GM18873 (cell line): ENCODE data around the gene LMBRD1.
A peak's percentile ranks its signal among the peaks of the same experiment; 100 is the strongest.
"Not testable (repeated sequence)": the region's sequence is repeated elsewhere in the genome, so short reads cannot be mapped to it uniquely, and the experiment has no call there.

Experiments used
- ATAC-seq: cut with Tn5 transposase; IDR thresholded peaks from one replicate; pipeline ENCODE4 v1.9.1; 2021; ENCODE audit warnings: mild to moderate bottlenecking, moderate library complexity, moderate number of reproducible peaks; ENCODE audit not compliant: unreplicated experiment, low FRiP score

Gene LMBRD1

DNA sequence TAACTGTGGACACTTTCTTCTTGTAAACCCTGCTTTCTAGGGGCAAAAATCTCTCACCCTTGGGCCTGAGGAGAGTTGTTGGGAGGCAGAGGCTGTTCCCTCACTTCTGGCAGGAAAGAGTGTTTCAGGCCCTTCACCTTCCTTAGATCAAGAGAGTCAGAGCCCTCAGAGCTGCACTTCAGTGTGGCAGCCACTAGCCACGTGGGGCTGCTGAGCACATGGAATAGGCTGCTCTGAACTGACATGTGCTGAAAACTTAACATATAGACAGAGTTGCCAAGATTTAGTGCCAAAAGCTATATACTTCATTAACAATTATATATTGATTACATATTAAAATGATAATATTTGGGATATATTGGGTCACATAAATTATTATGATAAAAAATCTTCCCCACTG is 4.4 kb upstream of the LMBRD1 start:
- ATAC-seq: no peak

DNA sequence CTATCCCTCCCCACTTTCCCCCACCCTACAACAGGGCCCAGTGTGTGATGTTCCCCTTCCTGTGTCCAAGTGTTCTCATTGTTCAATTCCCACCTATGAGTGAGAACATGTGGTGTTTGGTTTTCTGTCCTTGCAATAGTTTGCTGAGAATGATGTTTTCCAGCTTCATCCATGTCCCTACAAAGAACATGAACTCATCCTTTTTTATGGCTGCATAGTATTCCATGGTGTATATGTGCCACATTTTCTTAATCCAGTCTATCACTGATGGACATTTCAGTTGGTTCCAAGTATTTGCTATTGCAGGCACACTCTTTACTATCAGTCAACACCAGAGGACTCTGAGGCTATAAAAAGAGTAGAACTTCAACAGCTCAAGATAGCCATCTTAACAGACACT is 2.0 kb upstream of the LMBRD1 start:
- not testable (repeated sequence) for ATAC-seq

GRCh38 chr6:69796073-69796641 is 653 bp downstream of the LMBRD1 start:
- ATAC-seq: no peak

DNA sequence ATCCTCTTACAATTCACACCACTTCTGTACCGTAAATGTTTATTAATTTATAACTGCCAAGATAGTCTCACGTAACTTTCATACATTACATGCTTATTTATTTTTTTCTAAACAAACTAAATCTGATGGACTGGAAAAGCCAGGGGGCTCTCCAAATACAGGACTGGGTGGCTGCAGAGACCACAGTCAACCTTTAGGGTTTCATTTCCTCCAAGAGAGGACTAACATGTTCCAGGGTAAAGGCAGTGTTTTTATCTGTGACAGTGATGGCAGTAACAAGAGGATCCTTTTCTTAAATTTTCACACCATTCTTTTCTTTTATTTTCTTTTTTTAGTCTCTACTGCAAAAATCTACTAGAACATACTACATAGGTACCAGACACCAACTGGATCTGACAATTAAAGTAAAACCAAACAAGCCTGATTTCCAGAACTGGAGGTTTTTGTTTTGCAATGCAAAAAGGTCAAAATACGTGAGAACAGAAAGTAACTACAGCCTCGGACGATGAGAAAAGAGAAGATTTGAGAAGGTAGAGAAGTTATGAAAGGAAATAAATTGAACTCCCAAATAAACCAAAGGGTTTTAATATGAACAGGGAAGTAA is 1.2 kb downstream of the LMBRD1 start:
- peak; percentile 41 for ATAC-seq

DNA sequence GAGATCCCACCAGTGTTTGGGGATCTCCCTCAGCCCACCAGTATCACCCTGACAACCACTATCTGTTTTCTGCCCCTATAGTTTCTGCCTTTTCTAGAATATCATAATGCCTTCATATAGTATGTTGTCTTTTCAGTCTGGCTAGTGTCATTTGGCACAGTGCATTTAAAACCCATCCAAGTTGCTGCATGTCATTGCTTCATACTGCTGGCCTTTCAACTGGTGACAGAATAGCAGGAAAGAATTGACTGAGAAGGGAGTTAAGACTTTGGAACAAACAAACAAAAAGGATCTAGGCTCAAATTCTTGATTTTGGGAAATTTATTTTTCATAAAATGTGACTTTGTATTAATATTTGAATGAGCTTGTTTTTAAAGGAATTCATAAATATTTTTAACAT is 4.5 kb downstream of the LMBRD1 start:
- no peak for ATAC-seq

DNA sequence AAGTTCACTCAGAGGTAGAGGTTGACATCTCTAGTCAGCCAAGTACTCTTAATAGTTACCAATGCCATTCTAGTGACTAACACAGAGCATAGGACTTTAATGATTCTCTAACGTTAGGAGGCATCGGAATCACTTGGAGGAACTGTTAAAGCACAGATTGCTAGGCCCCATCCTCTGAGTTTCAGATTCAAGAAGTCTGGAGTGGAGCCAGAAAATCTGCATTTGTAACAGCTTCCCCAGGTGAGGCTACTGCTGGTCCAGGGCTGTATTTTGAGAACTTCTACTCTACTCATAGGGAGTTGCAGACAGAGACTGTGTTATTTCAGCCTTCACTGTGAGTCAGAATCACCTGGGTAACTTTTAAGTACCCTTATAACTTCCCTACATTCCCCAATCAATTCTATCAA is 5.7 kb downstream of the LMBRD1 start:
- ATAC-seq: no peak

DNA sequence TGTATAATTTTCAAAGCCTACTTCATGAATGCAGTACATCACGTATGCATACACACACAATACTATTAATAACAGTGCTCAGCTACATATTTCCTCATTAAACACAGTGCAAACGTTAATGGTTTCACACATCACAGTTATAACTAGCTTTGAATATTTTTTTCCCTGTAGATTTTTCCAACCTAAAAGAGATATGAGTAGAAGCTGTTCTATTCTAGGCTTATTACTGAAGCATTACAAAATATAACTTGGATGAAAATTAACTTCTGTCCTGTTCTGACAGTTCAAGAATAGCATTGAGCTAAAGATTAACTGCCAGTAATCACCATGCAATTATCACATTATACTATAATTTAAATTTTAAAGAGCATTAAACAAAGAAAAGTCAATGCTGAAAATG is 6.2 kb downstream of the LMBRD1 start:
- no peak for ATAC-seq

GRCh38 chr6:69789578-69789977 is 7.2 kb downstream of the LMBRD1 start:
- ATAC-seq: peak; percentile 39

DNA sequence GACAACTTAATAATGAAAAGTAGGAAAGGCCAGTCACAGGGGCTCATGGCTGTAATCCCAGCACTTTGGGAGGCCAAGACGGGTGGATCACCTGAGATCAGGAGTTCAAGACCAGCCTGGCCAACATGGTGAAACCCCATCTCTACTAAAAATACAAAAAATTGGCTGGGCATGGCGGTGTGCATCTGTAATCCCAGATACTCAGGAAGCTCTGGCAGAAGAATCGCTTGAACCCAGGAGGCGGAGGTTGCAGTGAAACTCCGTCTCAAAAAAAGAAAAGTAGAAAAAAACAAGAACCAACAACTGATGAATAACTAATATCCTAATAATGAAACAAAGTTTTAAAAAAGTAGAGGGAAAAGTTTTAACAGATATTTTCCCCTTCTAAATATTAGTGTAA is 9.4 kb downstream of the LMBRD1 start:
- ATAC-seq: not testable (repeated sequence)

DNA sequence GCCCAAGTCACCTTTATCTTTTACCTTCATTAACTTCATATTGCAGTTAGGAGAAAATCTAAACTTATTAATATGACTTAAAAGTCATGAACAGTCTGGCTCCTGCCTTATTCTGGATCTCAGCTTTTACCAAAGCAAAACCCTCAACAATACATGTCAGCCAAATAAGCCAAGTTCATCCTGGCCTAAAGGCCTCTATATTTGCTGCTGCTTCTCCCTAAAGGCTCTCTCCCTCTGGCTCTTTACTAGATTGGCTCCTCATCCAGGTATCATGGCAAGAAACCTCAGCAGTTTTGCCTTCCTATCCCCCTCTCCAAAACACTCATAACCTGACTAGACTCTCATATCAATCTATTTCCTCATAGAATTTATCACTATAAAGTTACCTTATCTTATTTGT is 11.1 kb downstream of the LMBRD1 start:
- no peak for ATAC-seq

DNA sequence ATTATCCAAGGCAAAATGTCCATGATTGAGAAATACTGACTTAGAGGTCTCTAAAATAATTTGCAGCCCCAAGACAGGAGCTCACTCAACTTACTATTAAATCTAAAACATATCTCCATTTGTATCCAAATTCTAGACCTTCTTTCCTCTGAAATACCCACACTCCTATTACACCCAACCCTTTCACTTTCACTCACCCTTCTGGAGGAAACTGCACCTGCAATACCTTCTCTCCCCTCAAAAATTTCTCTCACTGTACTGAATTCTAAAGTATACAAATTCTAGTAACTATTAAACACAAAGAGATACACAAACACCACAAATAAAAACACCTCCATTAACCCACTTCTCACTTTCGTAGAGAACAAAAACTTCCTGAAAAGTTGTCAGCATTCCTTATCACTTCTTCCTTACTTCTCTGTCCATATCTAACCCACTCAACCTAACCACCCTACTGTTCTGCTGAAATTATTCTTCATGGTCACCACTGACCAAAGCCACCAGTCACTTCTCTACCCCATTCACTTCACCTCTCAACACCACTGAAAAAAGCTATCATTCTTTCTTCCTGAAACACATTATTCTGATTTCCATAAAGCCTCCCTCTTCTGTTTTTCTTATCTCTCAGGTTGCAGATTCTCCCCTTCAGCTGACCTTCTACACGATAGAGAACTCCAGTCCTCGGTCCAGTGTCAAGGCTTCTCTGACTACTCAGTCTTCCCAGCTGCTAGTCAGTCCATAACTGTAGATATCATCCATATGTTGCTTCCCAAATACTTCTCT is 12.0 kb downstream of the LMBRD1 start:
- ATAC-seq: peak; percentile 60

GRCh38 chr6:69783108-69783507 is 13.7 kb downstream of the LMBRD1 start:
- ATAC-seq: no peak

DNA sequence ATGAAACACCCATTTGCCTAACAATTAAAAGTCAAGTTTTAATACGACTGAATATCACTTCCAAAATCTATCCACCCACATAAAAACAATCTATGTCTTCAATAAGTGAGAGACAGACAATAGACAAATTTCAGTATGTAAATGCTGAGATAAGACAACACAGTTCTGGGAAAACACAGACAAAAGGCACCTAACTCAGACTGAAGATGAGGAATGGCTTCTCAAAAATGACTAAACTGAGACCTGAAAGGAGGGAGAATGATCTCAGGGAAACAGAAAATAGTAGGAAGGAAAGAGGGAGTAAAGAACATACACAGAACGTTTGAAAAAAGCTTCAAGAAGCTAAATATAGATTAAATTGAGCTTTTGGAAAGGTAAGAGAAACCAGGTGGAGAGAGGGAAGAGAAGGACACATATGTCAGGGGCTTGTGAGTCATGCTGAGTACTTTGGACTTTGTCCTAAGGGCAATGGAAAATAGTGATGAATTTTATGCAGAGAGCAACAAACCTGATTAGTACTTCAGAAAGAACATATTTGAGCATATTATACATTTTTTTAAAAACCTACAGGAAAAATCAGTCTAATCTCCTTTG is 16.1 kb downstream of the LMBRD1 start:
- no peak for ATAC-seq

- ATAC-seq: no peak
These were observed 20.9 kb downstream of the LMBRD1 start for GRCh38 chr6:69775941-69776340.

GRCh38 chr6:69775585-69775849 is 21.3 kb downstream of the LMBRD1 start:
- no peak for ATAC-seq

GRCh38 chr6:69774740-69775584 is 21.8 kb downstream of the LMBRD1 start:
- ATAC-seq: no peak

DNA sequence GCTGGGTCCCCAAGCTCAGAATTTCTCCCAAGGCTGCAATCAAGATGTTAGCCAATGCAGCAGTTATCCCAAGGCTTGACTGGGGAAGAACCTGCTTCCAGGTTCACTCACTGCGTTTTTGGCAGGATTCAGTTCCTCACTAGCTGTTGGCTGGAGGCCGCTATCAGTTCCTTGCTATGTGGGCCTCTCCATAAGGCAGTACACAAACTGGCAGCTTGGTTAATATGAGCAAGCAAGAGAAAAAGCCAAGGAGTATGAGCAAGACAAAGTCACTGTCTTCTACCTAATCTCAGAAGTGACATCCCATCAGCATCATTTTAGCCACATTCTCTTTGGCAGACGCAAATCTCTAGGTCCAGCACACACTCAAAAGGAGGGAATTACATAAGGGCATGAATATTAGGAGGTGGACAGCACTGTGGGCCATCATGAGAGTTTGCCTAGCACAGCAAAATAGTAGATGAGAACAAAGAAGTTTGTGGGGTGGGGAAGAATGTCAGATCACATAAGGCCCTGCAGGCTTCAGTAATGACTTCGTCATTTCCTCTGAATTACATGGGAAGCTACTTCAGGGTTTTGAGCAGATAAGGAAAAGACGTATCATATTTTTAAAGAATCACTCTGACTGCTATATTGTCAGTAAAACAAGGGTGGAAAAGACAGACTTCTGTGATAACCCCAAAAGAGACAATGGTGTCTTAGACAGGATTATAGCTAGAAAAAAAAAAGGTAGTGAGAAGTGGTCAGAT is 25.5 kb downstream of the LMBRD1 start:
- no peak for ATAC-seq

DNA sequence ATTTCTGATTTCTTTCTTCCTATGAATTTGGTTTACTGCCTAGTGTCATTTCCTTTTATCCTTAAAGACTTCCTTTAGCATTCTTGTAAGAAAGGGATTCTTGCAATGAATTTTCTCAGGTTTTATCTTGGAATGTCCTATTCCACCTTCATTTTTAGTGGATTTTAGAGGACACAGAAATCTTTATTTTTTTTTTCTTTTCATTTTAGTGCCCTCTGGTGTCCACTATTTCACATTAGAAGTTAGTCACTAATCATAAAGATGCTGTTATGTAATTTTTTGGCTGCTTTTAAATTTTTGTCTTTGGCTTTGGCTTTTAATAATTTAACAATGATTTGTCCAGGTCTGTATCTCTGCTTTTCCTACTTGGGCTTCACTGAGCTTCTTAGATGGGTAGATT is 28.1 kb downstream of the LMBRD1 start:
- no peak for ATAC-seq

DNA sequence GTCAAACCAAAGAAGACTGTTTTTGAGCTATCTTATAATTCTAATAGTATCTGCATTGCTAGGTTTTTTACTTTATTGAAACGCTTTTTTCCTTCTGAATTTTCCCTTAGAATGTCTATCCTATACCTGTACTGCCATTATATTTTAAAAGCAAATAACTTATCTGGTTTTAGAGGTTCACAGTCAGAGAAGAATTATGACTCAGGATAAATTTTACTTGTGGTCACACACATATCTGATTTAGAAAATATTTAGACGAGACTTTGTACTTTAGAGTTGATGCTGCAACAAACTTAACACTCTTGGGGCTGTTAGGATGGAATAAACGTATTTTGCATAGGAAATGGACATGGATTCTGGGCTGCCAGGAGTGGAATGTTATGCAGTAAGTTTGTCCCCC is 33.0 kb downstream of the LMBRD1 start:
- ATAC-seq: no peak

DNA sequence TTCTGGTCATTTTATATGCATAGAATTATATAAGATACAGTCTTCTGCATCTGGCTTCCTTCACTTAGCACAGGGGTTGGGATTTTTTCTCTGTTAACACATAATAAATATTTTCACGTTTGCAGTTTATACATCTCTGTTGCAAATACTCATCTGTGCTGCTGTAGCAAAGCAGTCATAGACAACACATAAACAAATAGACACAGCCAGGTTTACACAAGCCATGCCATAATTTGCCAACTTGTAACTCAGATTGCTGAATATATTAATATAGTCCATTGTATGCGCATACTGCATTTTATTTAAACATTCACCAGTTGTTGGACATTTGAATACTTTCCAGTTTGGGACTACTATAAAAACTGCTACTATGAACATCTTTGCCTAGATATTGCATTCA is 35.0 kb downstream of the LMBRD1 start:
- ATAC-seq: no peak
